Tibial nerve (tissue), 4 donors: ENCODE data around the gene PDE6H. TPM values are rescaled to one million over a fixed set of nuclear protein-coding genes. Genes with fewer than 3 reads are reported as not detected.

Source experiments
- DNase-seq, 2 donors: peaks; one replicate each; pipeline ENCODE4 v3.0.0-alpha.2; 2019; ENCODE audit warnings: low spot score in 2 of 2
- H3K27ac ChIP-seq, 4 donors: fragments of 200-600 bp; sonication (generic) in 3 of 4; one replicate each; pipeline ENCODE4 v1.5.1; 2017 to 2019; ENCODE audit warnings: mild to moderate bottlenecking in 1 of 4
- H3K27me3 ChIP-seq, 2 donors: fragments of 200-600 bp; sonication (generic) in 1 of 2; one replicate each; pipeline versions ENCODE4 v1.5.1 to v1.6.0; 2017 to 2019
- H3K36me3 ChIP-seq, 3 donors: fragments of 200-600 bp; sonication (generic); one replicate each; pipeline ENCODE4 v1.5.1; 2018 to 2019
- H3K4me1 ChIP-seq, 4 donors: fragments of 200-600 bp; sonication (generic) in 3 of 4; one replicate each; pipeline ENCODE4 v1.5.1; 2017 to 2019
- H3K4me3 ChIP-seq, 4 donors: fragments of 200-600 bp; sonication (generic) in 3 of 4; one replicate each; pipeline ENCODE4 v1.5.1; 2017 to 2019; ENCODE audit warnings: mild to moderate bottlenecking in 1 of 4, moderate library complexity in 1 of 4
- H3K9me3 ChIP-seq, 4 donors: fragments of 200-600 bp; sonication (generic) in 3 of 4; one replicate each; pipeline ENCODE4 v1.5.1; 2017 to 2019
- EP300 ChIP-seq, 2 donors: sonication (generic); formaldehyde crosslinking; IDR thresholded peaks; one replicate each; pipeline ENCODE4 v1.6.1; 2017; ENCODE audit warnings: antibody characterized with exemption in 2 of 2, mild to moderate bottlenecking in 1 of 2
- POLR2A ChIP-seq, 2 donors: fragments of 450-650 bp; IDR thresholded peaks; one replicate each; pipeline ENCODE4 v1.6.1; 2017; ENCODE audit warnings: antibody characterized with exemption in 2 of 2, mild to moderate bottlenecking in 2 of 2, moderate library complexity in 2 of 2
- WGBS, 2 donors: methylation state at CpG; one replicate each; pipeline ENCODE4 v1.1.5; 2018; 5-methylcytosine and 5-hydroxymethylcytosine counted together
- total RNA-seq, 4 donors: library from RNA; depleted of rRNA; stranded (reverse); fragments of >200 nt; gene quantifications; one replicate each; pipeline ENCODE4 v1.1.0, GENCODE V29; 2016
- TF ChIP-seq, protein P1 (sequence below), 5 experiments: fragments of 200-600 bp in 3 of 5; fragments of 450-650 bp in 2 of 5; sonication (generic) in 3 of 5; IDR thresholded peaks; one replicate each; pipeline ENCODE4 v1.5.1; 2016 to 2019; ENCODE audit warnings: antibody characterized with exemption in 5 of 5, mild to moderate bottlenecking in 3 of 5, moderate library complexity in 2 of 5

The PDE6H gene
- total RNA-seq, 4 donors from 2014 or later, result not detected

DNA sequence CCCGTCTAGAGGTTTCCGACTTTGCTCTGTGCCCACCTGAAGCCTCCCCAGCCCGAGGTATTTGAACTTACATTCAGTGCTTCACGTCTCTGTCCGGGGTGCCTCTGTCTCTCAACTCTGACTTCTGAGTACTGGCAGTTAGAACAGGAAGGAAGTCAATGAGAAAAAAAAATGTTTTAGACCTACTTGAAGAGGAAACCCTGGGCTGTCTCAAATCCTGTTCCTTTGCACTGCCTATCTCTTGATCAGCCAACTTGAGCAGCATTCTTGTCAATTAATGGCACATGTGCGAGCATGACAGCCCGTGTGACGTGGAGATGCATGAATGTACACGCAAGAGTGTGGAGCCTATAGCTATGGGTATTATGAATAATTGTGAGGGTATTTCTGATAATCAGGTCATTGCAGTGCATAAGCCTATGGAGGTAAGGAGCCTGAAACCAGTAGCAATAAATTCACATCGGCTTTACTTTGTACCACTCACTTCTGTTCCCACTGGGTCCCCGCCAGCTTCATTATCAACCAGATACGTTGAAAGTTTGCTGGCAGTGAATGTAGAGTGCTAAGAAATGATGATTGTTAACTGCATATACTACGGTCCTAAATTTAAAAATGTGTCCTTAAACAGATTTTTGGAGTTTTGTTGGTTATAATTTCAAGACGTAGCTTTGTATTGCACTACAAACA is 11.2 kb upstream of the PDE6H start, which contains the start of gene ARHGDIB:
ARHGDIB (minus strand) TSS at position 136 of the 687 bp plus-strand sequence. CDS start 10,889 bp downstream, outside the sequence.
- TF ChIP-seq POLR2A (IDR thresholded peaks at IDR 0.05), result no peak
- TF ChIP-seq EP300 (IDR thresholded peaks at IDR 0.05), result no peak
- TF ChIP-seq, protein P1, sequence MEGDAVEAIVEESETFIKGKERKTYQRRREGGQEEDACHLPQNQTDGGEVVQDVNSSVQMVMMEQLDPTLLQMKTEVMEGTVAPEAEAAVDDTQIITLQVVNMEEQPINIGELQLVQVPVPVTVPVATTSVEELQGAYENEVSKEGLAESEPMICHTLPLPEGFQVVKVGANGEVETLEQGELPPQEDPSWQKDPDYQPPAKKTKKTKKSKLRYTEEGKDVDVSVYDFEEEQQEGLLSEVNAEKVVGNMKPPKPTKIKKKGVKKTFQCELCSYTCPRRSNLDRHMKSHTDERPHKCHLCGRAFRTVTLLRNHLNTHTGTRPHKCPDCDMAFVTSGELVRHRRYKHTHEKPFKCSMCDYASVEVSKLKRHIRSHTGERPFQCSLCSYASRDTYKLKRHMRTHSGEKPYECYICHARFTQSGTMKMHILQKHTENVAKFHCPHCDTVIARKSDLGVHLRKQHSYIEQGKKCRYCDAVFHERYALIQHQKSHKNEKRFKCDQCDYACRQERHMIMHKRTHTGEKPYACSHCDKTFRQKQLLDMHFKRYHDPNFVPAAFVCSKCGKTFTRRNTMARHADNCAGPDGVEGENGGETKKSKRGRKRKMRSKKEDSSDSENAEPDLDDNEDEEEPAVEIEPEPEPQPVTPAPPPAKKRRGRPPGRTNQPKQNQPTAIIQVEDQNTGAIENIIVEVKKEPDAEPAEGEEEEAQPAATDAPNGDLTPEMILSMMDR (IDR thresholded peaks at IDR 0.05), result no peak
- Histone ChIP-seq H3K4me3 (peak within 1 kb of the TSS; percentile 17 to 48 (median 30)), H3K9me3 (no peaks in the 10 kb centered on the region), H3K4me1 (peaks cover 0 to 12% (median 8%) of the 10 kb centered on the region in 4 donors), H3K27me3 (no peaks in the 10 kb centered on the region), H3K27ac (peak within 1 kb of the TSS in 3 of 4 donors; percentile 49 to 80 (median 76)), H3K36me3 (no peaks in the 10 kb centered on the region)
- 66 to 70% methylated on average over 14 of the region's 14 CpGs for WGBS, 2 donors
- DNase-seq, result no peak

GRCh38 chr12:14962153-14962539 is 10.7 kb upstream of the PDE6H start:
- no peak for DNase-seq
- Histone ChIP-seq H3K36me3 (no peaks in the 10 kb centered on the region), H3K9me3 (no peaks in the 10 kb centered on the region), H3K4me3 (peak overlapping the region in 2 of 4 donors; percentile 42 to 48), H3K27ac (peak overlapping the region in 3 of 4 donors; percentile 49 to 80 (median 76)), H3K27me3 (no peaks in the 10 kb centered on the region), H3K4me1 (peaks cover 0 to 12% (median 7%) of the 10 kb centered on the region in 4 donors)
- WGBS, 2 donors, result 75 to 81% methylated on average over 3 of the region's 3 CpGs
- TF ChIP-seq POLR2A (IDR thresholded peaks at IDR 0.05) (no peak), EP300 (IDR thresholded peaks at IDR 0.05) (no peak)
- TF ChIP-seq, protein P1 (IDR thresholded peaks at IDR 0.05), result no peak

DNA sequence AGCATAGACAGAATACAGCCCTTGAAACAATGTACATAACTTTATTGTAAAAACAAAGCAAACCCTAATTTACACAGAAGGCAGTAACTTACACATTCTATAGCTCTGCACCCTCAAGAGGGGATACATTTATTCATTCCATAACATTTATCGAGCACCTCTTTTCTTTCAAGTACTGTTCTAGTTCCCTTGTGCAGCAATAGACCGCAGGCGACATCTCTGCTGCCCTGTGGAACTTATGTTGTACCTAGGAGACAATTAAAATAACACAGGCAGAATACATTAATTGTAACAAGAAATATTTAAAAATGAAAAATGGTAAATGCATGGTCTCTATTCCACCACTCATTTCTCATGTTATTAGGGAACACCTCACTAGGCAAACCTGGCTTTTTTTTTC is 10.0 kb upstream of the PDE6H start:
- no peak for DNase-seq
- no peak overlapping the region for H3K4me3 ChIP-seq
- peak overlapping the region in 3 of 4 donors; percentile 49 to 80 (median 76) for H3K27ac ChIP-seq
- H3K4me1 ChIP-seq, result peaks cover 0 to 12% (median 4%) of the 10 kb centered on the region in 4 donors
- H3K27me3 ChIP-seq, result no peaks in the 10 kb centered on the region
- TF ChIP-seq EP300 (IDR thresholded peaks at IDR 0.05) (no peak), POLR2A (IDR thresholded peaks at IDR 0.05) (no peak)
- TF ChIP-seq, protein P1 (IDR thresholded peaks at IDR 0.05), result no peak
- H3K36me3 ChIP-seq, result no peaks in the 10 kb centered on the region
- no peaks in the 10 kb centered on the region for H3K9me3 ChIP-seq
- WGBS, 2 donors, result 95 to 96% methylated on average over 3 of the region's 3 CpGs

DNA sequence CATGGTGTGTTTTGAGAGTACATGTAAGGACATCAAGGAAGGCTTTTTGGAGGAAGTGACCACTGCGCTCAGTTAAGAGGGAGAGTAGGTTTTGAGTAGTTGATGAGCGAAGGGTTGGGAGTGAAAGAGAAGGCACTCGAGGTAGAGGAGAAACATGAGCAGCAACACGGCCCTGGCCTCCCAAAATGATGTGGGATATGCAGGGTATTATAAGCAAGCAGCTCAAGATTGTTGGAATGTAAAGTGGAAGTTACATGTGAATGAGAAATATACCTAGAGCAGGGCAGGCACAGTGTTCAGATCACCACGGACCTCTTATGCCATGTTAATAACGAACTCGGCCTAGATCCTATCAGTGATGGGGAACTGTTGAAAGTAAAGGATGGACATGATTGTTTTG is 9.3 kb upstream of the PDE6H start:
- H3K4me3 ChIP-seq, result no peak overlapping the region
- no peaks in the 10 kb centered on the region for H3K27me3 ChIP-seq
- no peak for DNase-seq
- 89 to 90% methylated on average over 7 of the region's 7 CpGs for whole genome bisulfite sequencing, 2 donors
- H3K4me1 ChIP-seq, result peaks cover 0 to 6% (median 0%) of the 10 kb centered on the region in 4 donors
- TF ChIP-seq EP300 (IDR thresholded peaks at IDR 0.05), result no peak
- TF ChIP-seq, protein P1 (IDR thresholded peaks at IDR 0.05), result no peak
- no peaks in the 10 kb centered on the region for H3K36me3 ChIP-seq
- no peaks in the 10 kb centered on the region for H3K9me3 ChIP-seq
- no peak overlapping the region for H3K27ac ChIP-seq

DNA sequence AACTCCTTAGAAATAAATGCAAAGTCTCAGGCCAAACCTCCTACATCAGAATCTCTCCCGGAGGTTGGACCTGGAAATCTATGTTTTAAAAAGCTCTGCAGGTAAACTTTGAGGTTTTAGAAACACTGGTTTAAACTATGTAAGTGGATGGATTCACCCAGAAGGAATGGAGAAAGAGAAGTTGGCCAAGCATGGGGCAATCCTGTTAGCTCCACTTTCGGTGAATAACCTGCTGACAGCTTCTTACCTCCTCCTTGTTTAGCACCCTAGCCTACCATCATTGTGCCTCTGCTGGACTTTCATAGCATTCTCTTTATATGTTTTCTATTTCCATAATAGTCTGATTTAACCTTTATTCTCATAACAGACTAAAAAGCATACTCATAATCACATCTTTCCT is 8.4 kb upstream of the PDE6H start:
- WGBS, 2 donors, result 46 to 70% methylated on average over 2 of the region's 2 CpGs

More for the DNA sequence above, 8.4 kb upstream of the PDE6H start:
- DNase-seq, result no peak
- no peak for TF ChIP-seq POLR2A (IDR thresholded peaks at IDR 0.05)
- TF ChIP-seq, protein P1 (IDR thresholded peaks at IDR 0.05), result no peak
- no peak for TF ChIP-seq EP300 (IDR thresholded peaks at IDR 0.05)
- H3K27ac ChIP-seq, result no peak overlapping the region
- no peak overlapping the region for H3K4me3 ChIP-seq
- H3K9me3 ChIP-seq, result no peaks in the 10 kb centered on the region
- H3K27me3 ChIP-seq, result no peaks in the 10 kb centered on the region
- peaks cover 0 to 3% (median 0%) of the 10 kb centered on the region in 4 donors for H3K4me1 ChIP-seq
- H3K36me3 ChIP-seq, result no peaks in the 10 kb centered on the region
